CD4-positive, alpha-beta T cell (primary cell): ENCODE measurements around the gene KMT2D. TPM values are rescaled to one million over a fixed set of nuclear protein-coding genes. Genes with fewer than 3 reads are reported as not detected.
A peak's percentile ranks its signal among the peaks of the same experiment; 100 is the strongest.

Experiments used
- ATAC-seq: fragments of 200-7000 bp; cut with Tn5 transposase; one replicate; pipeline ENCODE4 v1.10.0; 2022; ENCODE audit warnings: mild to moderate bottlenecking; ENCODE audit not compliant: poor library complexity
- CTCF ChIA-PET: fragments of 350-600 bp; sonication (Branson Sonifier 250); formaldehyde crosslinking; loops from one replicate; lab custom pipeline; 2021; ENCODE audit warnings: antibody characterized with exemption, inconsistent platforms; lab: Charles Lee
- POLR2A ChIA-PET: fragments of 350-600 bp; sonication (Branson Sonifier 250); formaldehyde crosslinking; loops from one replicate; lab custom pipeline; 2021; ENCODE audit warnings: antibody characterized with exemption, inconsistent platforms; lab: Charles Lee
- DNase-seq, 14 experiments: peaks; one replicate each; pipeline ENCODE4 v3.0.0-alpha.2; 2013 to 2020; ENCODE audit warnings: mixed read lengths in 2 of 14
- H3K27ac ChIP-seq, 2 donors: one replicate each; pipeline versions ENCODE4 v1.5.1 to v1.7.0; 2013; ENCODE audit warnings: low read length in 2 of 2, low read depth in 1 of 2, mild to moderate bottlenecking in 1 of 2
- H3K27me3 ChIP-seq, 2 experiments: 1 replicate in 1 of 2; 2 replicates in 1 of 2; pipeline versions ENCODE4 v1.6.1 to v1.7.0; 2013; ENCODE audit warnings: low read length in 2 of 2, control low read depth in 1 of 2, mild to moderate bottlenecking in 1 of 2, moderate library complexity in 1 of 2; ENCODE audit not compliant: insufficient read depth in 2 of 2, control insufficient read depth in 1 of 2
- H3K36me3 ChIP-seq: one replicate; pipeline ENCODE4 v1.6.1; 2013; ENCODE audit warnings: low read length, control low read depth; ENCODE audit not compliant: insufficient read depth
- H3K4me1 ChIP-seq: one replicate; pipeline ENCODE4 v1.6.1; 2013; ENCODE audit warnings: low read length, control low read depth; ENCODE audit not compliant: insufficient read depth
- H3K4me3 ChIP-seq: one replicate; pipeline ENCODE4 v1.5.1; 2013; ENCODE audit warnings: mild to moderate bottlenecking, low read length, moderate library complexity
- H3K9me3 ChIP-seq, 2 experiments: 1 replicate in 1 of 2; 2 replicates in 1 of 2; pipeline versions ENCODE4 v1.6.1 to v1.7.0; 2013; ENCODE audit warnings: low read length in 2 of 2, mild to moderate bottlenecking in 2 of 2, control low read depth in 1 of 2, moderate library complexity in 1 of 2; ENCODE audit not compliant: control insufficient read depth in 1 of 2, insufficient read depth in 1 of 2
- H3K27ac Mint-ChIP-seq: one replicate; pipeline ENCODE4 v1.8.0; 2020; ENCODE audit warnings: mixed read lengths
- H3K27me3 Mint-ChIP-seq: one replicate; pipeline ENCODE4 v1.8.0; 2021; ENCODE audit warnings: mixed read lengths
- H3K36me3 Mint-ChIP-seq: one replicate; pipeline ENCODE4 v1.8.0; 2021; ENCODE audit warnings: low read depth, mixed read lengths
- H3K4me1 Mint-ChIP-seq: one replicate; pipeline ENCODE4 v1.8.0; 2021; ENCODE audit warnings: low read depth, mixed read lengths
- H3K4me3 Mint-ChIP-seq: one replicate; pipeline ENCODE4 v1.8.0; 2020; ENCODE audit warnings: mild to moderate bottlenecking, mixed read lengths
- H3K9me3 Mint-ChIP-seq: one replicate; pipeline ENCODE4 v1.8.0; 2020; ENCODE audit warnings: mixed read lengths
- intact Hi-C, 2 experiments: fragments of 100-400 bp; cut with DNase I in 1 of 2; cut with micrococcal nuclease in 1 of 2; formaldehyde crosslinking; loops; one replicate each; pipeline versions ENCODE4 v1.15.1 to v1.9.0; 2023 to 2025; cut with DNase I, micrococcal nuclease
- total RNA-seq, 174 experiments: library from RNA in 2 of 174; stranded (reverse) in 2 of 174; gene quantifications; one replicate each; pipeline ENCODE4 v1.2.3 and lab custom pipeline; 2021 to 2026
- TF ChIP-seq, protein P1 (sequence below): fragments of 200-600 bp; IDR thresholded peaks from one replicate; pipeline ENCODE4 v1.8.0; 2022; ENCODE audit warnings: antibody characterized with exemption, mild to moderate bottlenecking

The KMT2D gene
- total RNA-seq, 2 experiments from 2014 or later = 107 to 110 TPM

DNA sequence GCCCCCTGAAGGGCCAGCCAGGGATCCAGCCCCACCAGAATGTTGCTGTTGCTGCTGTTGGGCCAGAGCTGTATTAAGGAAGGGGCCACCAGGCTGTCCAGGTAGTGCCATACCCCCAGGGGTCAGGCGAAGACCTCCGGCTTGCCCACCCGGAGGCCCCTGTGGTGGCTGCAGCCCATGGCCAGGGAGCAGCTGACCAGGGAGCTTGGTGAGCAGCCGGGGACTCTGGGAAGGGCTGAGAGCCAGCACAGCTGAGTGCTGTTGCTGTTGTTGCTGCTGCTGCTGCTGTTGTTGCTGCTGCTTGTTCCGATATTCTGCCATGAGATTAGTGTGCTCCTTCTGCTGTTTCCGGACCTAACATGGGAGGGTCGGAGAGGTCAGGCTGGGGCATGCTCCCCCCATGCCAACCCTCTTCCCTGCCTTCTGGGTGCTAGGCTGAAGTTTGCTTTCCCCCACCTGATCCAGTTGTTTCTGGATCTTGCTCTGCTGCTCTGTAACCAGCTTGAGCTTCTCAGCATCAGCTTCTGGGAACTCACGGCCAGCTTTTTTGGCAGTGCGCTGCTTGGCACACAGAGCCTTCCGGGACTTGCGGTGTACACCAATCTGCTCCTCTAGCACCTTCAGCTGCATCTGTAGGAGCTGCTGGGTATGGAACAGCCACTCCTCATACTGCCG lies 26.8 kb downstream of the KMT2D start:
- ATAC-seq (no peak), DNase-seq (no peak)
- no peaks in the 10 kb centered on the region for H3K9me3 ChIP-seq
- no peak overlapping the region for H3K4me3 ChIP-seq
- TF ChIP-seq, protein P1, sequence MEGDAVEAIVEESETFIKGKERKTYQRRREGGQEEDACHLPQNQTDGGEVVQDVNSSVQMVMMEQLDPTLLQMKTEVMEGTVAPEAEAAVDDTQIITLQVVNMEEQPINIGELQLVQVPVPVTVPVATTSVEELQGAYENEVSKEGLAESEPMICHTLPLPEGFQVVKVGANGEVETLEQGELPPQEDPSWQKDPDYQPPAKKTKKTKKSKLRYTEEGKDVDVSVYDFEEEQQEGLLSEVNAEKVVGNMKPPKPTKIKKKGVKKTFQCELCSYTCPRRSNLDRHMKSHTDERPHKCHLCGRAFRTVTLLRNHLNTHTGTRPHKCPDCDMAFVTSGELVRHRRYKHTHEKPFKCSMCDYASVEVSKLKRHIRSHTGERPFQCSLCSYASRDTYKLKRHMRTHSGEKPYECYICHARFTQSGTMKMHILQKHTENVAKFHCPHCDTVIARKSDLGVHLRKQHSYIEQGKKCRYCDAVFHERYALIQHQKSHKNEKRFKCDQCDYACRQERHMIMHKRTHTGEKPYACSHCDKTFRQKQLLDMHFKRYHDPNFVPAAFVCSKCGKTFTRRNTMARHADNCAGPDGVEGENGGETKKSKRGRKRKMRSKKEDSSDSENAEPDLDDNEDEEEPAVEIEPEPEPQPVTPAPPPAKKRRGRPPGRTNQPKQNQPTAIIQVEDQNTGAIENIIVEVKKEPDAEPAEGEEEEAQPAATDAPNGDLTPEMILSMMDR = no peak
- H3K4me1 ChIP-seq = no peaks in the 10 kb centered on the region
- H3K27me3 Mint-ChIP-seq = no peaks in the 10 kb centered on the region
- no peaks in the 10 kb centered on the region for H3K4me1 Mint-ChIP-seq
- peaks cover 81% of the 10 kb centered on the region for H3K36me3 ChIP-seq
- intact Hi-C loops = no loop called here
- H3K4me3 Mint-ChIP-seq = no peak overlapping the region
- no peaks in the 10 kb centered on the region for H3K27me3 ChIP-seq
- no peak overlapping the region for H3K27ac Mint-ChIP-seq
- H3K9me3 Mint-ChIP-seq = no peaks in the 10 kb centered on the region
- POLR2A ChIA-PET = interaction anchor here (1.1 kb wide), 1 partner anchor 14 kb away, joined by 6 read pairs; no protein-coding TSS in a partner anchor
- CTCF ChIA-PET = interaction anchor here (0.7 to 1.7 kb wide), 2 partner anchors 10 to 59 kb away, joined by 4 read pairs; no protein-coding TSS in a partner anchor
- no peak overlapping the region for H3K27ac ChIP-seq
- peaks cover 71% of the 10 kb centered on the region for H3K36me3 Mint-ChIP-seq

DNA sequence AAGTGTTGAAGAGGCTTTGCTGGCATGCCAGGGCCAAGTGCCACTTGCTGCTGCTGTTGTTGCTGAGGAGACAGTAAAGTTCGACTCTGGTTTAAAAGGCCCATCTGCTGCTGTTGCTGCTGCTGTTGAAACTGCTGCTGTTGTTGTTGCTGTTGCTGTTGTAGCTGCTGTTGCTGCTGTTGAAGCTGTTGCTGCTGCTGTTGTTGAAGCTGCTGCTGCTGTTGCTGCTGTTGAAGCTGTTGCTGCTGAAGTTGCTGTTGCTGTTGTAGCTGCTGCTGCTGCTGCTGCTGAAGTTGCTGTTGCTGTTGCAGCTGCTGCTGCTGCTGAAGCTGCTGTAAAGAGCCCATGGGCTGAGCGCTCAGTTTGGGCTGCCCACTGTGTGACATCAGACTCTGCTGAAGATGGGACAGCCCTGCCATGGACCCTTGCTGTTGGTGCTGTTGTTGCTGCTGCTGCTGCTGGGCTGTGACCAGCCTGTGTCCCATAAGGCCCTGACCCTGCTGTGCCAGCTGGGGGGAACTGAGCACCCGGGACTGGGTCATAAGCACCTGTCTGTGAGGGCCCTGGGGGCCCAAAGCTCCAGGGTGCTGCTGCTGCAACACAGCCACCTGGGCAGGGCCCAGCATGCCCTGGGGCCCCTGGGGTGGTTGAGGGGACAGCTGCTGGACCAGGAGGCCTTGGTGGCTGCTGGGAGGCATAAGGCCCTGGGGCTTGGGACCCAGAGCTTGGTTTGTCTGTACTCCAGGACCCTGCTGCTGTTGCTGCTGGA lies 27.7 kb downstream of the KMT2D start:
- Mint-ChIP-seq H3K4me3 (no peak overlapping the region), H3K9me3 (no peaks in the 10 kb centered on the region), H3K36me3 (peaks cover 71% of the 10 kb centered on the region), H3K27ac (no peak overlapping the region), H3K4me1 (no peaks in the 10 kb centered on the region), H3K27me3 (no peaks in the 10 kb centered on the region)
- H3K4me1 ChIP-seq = no peaks in the 10 kb centered on the region
- DNase-seq (no peak), ATAC-seq (no peak)
- intact Hi-C loops = no loop called here
- H3K9me3 ChIP-seq = no peaks in the 10 kb centered on the region
- no peak overlapping the region for H3K4me3 ChIP-seq
- POLR2A ChIA-PET = interaction anchor here (1.1 kb wide), 1 partner anchor 13 kb away, joined by 6 read pairs; no protein-coding TSS in a partner anchor
- H3K27ac ChIP-seq = no peak overlapping the region
- CTCF ChIA-PET = no interaction called here
- no peaks in the 10 kb centered on the region for H3K27me3 ChIP-seq
- TF ChIP-seq, protein P1 = no peak
- peaks cover 81% of the 10 kb centered on the region for H3K36me3 ChIP-seq

DNA sequence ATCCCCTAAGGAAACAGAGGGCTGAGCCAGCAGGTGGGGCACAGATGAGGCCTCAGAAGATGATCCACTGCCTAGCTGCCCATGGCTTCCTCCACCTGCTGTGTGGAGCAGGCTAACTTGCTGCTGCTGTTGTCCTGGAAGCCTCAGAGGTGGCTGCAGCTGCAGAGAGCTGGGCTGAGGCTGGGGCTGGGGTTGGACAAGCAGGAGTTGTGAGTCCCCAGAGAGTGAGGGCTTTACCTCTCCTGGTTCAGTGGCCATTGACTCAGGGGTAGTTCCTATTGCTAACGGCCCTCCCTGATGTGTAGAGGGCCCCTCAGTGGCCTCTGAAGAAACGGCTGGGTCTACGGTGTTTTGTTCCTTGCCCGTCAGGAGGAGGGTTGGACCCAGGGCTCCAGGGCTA lies 28.3 kb downstream of the KMT2D start:
- no peak overlapping the region for H3K4me3 Mint-ChIP-seq
- no peak overlapping the region for H3K27ac Mint-ChIP-seq
- CTCF ChIA-PET = interaction anchor here (2.8 kb wide), 1 partner anchor 11 kb away, joined by 9 read pairs; no protein-coding TSS in a partner anchor
- no peaks in the 10 kb centered on the region for H3K4me1 Mint-ChIP-seq
- TF ChIP-seq, protein P1 = no peak
- DNase-seq = peak in 1 of 14 experiments; percentile 23
- ATAC-seq = no peak
- no peaks in the 10 kb centered on the region for H3K27me3 ChIP-seq
- no peaks in the 10 kb centered on the region for H3K9me3 ChIP-seq
- H3K4me3 ChIP-seq = no peak overlapping the region
- POLR2A ChIA-PET = no interaction called here
- peaks cover 75% of the 10 kb centered on the region for H3K36me3 Mint-ChIP-seq
- intact Hi-C loops = no loop called here
- peaks cover 81% of the 10 kb centered on the region for H3K36me3 ChIP-seq
- H3K27me3 Mint-ChIP-seq = no peaks in the 10 kb centered on the region
- no peak overlapping the region for H3K27ac ChIP-seq
- H3K4me1 ChIP-seq = no peaks in the 10 kb centered on the region
- H3K9me3 Mint-ChIP-seq = no peaks in the 10 kb centered on the region
